GM23248 (cell line): ENCODE measurements around the gene ABHD4.

Experiments
- EZH2 ChIP-seq: fragments of 200-600 bp; sonication (generic); IDR thresholded peaks from 2 replicates; pipeline ENCODE4 v1.6.1; 2018; ENCODE audit warnings: antibody characterized with exemption, mild to moderate bottlenecking; ENCODE audit not compliant: insufficient read depth, poor library complexity, severe bottlenecking
- EZH2phosphoT487 ChIP-seq: fragments of 200-600 bp; sonication (generic); IDR thresholded peaks from 2 replicates; pipeline ENCODE4 v1.6.1; 2018; ENCODE audit warnings: antibody characterized with exemption, moderate library complexity, mild to moderate bottlenecking, low read depth; ENCODE audit not compliant: insufficient read depth

DNA sequence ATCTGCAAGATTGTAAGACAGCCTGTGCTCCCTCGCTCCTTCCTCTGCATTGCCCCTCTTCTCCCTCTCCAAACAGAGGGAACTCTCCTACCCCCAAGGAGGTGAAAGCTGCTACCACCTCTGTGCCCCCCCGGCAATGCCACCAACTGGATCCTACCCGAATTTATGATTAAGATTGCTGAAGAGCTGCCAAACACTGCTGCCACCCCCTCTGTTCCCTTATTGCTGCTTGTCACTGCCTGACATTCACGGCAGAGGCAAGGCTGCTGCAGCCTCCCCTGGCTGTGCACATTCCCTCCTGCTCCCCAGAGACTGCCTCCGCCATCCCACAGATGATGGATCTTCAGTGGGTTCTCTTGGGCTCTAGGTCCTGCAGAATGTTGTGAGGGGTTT is 46.5 kb upstream of the ABHD4 start:
- TF ChIP-seq EZH2 (no peak), EZH2phosphoT487 (no peak)
